GM18526 (cell line): ENCODE results near the gene TMEM244.

Experiments
- POLR2A ChIP-seq: IDR thresholded peaks from 3 replicates; pipeline ENCODE4 v1.6.1; 2011; ENCODE audit not compliant: insufficient read length; ENCODE audit errors: extremely low read depth

The TMEM244 gene

GRCh38 chr6:129787816-129788215 is 73.3 kb downstream of the TMEM244 start:
- no peak for TF ChIP-seq POLR2A

- TF ChIP-seq POLR2A: no peak
Measured at GRCh38 chr6:129786548-129786947, 74.6 kb downstream of the TMEM244 start.

- TF ChIP-seq POLR2A: no peak
Measured at GRCh38 chr6:129785756-129786135, 75.4 kb downstream of the TMEM244 start.

- TF ChIP-seq POLR2A: no peak
Measured at GRCh38 chr6:129785047-129785755, 75.9 kb downstream of the TMEM244 start.
